C4-2B (cell line): ENCODE data around the gene CREB5.
A peak's percentile ranks its signal among the peaks of the same experiment; 100 is the strongest.

Experiments used
- ZFX ChIP-seq: fragments of 450-650 bp; IDR thresholded peaks from 2 replicates; pipeline ENCODE4 v1.6.1; 2017
- TF ChIP-seq, protein P1 (sequence below): fragments of 450-650 bp; conservative IDR thresholded peaks from 2 replicates; pipeline ENCODE4 v1.5.1; 2017; ENCODE audit warnings: mild to moderate bottlenecking

DNA sequence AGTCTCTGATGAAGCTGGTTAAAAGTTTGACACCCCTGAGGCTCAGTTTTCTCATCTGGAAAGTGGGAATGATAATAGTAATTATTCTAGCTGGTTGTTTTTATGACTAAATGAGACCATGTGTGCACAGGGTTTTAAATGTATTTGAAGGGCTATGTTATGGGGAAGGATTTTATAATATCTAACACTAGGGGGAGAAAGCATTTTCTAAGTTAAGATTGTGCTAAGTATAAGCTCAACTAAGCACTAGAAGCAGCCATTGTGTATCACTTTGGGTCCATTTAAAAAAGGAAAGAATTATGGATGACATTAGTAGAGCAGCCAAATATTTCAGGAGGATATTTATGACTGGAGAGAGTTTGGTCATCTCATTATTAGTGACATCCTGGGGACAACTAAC, 49.5 kb upstream of the CREB5 start:
- TF ChIP-seq, protein P1, sequence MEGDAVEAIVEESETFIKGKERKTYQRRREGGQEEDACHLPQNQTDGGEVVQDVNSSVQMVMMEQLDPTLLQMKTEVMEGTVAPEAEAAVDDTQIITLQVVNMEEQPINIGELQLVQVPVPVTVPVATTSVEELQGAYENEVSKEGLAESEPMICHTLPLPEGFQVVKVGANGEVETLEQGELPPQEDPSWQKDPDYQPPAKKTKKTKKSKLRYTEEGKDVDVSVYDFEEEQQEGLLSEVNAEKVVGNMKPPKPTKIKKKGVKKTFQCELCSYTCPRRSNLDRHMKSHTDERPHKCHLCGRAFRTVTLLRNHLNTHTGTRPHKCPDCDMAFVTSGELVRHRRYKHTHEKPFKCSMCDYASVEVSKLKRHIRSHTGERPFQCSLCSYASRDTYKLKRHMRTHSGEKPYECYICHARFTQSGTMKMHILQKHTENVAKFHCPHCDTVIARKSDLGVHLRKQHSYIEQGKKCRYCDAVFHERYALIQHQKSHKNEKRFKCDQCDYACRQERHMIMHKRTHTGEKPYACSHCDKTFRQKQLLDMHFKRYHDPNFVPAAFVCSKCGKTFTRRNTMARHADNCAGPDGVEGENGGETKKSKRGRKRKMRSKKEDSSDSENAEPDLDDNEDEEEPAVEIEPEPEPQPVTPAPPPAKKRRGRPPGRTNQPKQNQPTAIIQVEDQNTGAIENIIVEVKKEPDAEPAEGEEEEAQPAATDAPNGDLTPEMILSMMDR = peak; percentile 44
- no peak for TF ChIP-seq ZFX
